Stimulated activated CD4-positive, alpha-beta T cell treated with anti-CD3 and anti-CD28 coated beads, Interleukin-2, amount 100 ng/mL, for 24 hours (primary cell): ENCODE data around the gene COP1.
"Not testable (repeated sequence)": the region's sequence is repeated elsewhere in the genome, so short reads cannot be mapped to it uniquely, and the experiment has no call there.

ENCODE experiments used
- DNase-seq, 2 donors: peaks; one replicate each; pipeline ENCODE4 v3.0.0-alpha.2; 2020

The COP1 gene

DNA sequence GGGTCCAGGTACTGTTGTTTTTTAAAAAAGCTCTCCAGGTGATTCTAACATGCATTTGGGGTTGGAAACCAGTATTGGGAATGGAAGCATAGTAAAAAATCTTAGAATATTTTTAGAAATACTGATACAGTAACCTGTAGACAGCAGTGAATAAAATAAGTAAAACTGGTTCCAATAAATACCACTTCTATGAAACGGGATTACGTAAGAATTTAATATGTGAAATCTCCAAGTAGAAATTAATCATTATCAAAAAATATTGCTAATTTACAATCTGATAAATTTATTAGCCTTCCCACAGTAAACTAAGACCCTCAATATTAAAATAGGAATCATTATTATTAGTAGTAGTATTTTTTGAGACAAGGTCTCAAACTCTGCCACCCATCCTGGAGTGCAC lies 177.5 kb downstream of the COP1 start:
- no peak for DNase-seq

- no peak for DNase-seq
These were observed 177.9 kb downstream of the COP1 start for GRCh38 chr1:176029155-176029554.

DNA sequence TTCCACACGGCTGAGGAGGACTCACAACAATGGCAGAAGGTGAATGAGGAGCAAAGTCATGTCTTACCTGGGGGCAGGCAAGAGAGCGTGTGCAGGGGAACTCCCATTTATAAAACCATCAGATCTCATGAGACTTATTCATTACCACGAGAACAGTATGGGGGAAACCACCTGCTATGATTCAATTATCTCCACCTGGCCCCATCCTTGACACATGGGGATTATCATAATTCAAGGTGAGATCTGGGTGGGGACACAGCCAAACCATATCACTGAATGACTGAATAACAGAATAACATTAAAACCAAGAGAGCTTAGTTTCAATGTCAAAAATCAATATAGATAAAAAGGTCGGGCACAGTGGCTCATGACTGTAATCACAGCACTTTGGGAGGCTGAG lies 179.2 kb downstream of the COP1 start:
- DNase-seq: peak; percentile 7 to 21

DNA sequence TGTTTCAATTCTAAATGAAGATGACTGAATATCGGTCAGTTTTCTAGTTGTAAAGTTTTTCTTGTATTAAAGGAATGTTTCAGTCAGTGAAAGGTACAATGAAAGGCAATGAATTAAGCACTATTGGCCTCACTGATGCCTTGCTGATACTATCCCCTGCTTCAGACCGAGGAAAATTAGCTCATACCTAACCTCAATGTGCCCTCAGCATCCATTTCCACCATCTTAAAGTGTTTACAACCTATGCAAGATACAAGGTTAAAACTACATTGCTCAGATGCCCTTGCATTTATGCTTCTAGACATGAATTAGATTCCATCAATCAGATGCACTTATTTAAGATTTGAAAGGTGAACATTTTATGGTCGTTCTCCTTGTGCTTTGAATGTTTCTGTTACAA lies 184.5 kb downstream of the COP1 start:
- no peak for DNase-seq

- no peak for DNase-seq
These were observed 189.4 kb downstream of the COP1 start for GRCh38 chr1:176017722-176018121.

DNA sequence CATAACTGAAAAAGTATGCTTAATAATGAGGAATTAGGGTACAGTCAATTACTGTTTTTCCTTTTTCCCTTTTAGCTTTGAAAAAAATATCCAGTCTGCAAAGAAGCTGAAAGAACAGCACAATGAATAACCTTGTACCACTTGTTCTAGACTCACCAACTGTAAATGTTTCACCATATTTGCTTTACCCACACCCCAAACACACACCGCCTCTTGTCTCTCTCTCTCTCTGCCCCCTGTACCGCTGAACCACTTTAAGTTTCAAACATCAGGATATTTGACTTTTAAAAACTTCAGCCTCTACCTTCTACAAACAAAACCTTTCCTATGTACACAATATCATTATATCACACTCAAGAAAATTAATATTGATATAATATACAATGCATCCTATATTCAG lies 197.1 kb downstream of the COP1 start:
- no peak for DNase-seq

GRCh38 chr1:176007756-176008389 lies 199.2 kb downstream of the COP1 start:
- not testable (repeated sequence) for DNase-seq

- not testable (repeated sequence) for DNase-seq
These were observed 212.4 kb downstream of the COP1 start for GRCh38 chr1:175994660-175995059.

DNA sequence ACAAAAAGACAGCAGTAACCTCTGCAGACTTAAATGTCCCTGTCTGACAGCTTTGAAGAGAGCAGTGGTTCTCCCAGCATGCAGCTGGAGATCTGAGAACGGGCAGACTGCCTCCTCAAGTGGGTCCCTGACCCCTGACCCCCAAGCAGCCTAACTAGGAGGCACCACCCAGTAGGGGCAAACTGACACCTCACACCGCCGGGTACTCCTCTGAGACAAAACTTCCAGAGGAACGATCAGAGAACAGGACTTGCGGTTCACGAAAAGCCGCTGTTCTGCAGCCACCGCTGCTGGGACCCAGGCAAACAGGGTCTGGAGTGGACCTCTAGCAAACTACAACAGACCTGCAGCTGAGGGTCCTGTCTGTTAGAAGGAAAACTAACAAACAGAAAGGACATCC lies 214.3 kb downstream of the COP1 start:
- not testable (repeated sequence) for DNase-seq

DNA sequence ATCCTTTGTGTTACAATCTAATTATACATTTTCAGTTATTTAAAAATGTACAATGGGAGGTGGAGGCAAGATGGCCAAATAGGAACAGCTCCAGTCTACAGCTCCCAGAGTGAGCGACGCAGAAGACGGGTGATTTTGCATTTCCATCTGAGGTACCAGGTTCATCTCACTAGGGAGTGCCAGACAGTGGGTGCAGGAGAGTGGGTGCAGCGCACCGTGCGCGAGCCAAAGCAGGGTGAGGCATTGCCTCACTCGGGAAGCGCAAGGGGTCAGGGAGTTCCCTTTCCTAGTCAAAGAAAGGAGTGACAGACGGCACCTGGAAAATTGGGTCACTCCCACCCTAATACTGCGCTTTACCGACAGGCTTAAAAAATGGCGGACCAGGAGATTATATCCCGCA lies 214.9 kb downstream of the COP1 start:
- DNase-seq: not testable (repeated sequence)

- DNase-seq: no peak
These were observed 222.3 kb downstream of the COP1 start for GRCh38 chr1:175984813-175985212.

DNA sequence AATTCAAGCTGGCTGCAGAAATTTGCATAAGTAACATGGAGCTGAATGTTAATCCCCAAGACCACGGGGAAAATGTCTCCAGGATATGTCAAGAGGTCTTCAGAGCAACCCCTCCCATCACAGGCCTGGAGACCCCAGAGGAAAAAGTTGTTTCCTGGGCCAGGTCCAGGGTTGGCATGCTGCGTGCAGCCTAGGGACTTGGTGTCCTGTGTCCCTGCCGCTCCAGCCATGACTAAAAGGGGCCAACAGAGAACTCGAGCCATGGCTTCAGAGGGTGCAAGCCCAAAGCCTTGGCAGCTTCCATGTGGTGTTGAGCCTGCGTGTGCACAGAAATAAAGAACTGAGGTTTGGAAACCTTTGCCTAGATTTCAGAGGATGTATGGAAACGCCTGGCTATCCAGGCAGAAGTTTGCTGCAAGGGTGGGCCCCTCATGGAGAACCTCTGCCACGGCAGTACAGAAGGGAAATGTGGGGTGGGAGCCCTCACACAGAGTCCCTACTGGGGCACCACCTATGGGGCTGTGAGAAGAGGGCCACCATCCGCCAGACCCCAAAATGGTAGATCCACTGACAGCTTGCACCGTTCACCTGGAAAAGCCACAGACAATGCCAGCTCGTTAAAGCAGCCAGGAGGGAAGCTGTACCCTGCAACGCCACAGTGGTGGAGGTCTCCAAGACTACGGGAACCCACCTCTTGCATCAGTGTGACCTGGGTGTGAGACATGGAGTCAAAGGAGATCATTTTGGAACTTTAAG lies 222.9 kb downstream of the COP1 start:
- DNase-seq: no peak

DNA sequence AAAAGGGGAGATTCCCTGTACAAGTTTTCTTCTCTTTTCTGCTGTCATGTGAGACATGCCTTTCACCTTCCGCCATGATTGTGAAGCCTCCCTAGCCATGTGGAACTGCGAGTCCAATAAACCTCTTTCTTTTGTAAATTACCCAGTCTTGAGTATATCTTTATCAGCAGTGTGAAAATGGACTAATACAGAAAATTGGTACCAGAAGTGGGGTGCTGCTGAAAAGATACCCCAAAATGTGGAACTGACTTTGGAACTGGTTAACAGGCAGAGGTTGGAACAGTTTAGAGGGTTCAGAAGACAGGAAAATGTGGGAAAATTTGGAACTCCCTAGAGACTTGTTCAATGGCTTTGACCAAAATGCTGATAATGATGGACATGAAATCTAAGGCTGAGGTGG lies 223.7 kb downstream of the COP1 start:
- DNase-seq: not testable (repeated sequence)

- no peak for DNase-seq
These were observed 226.0 kb downstream of the COP1 start for GRCh38 chr1:175981128-175981527.

- no peak for DNase-seq
These were observed 228.2 kb downstream of the COP1 start for GRCh38 chr1:175978926-175979325.

GRCh38 chr1:175978476-175978875 lies 228.6 kb downstream of the COP1 start:
- DNase-seq: no peak

GRCh38 chr1:175976865-175977642 lies 230.0 kb downstream of the COP1 start:
- DNase-seq: no peak

DNA sequence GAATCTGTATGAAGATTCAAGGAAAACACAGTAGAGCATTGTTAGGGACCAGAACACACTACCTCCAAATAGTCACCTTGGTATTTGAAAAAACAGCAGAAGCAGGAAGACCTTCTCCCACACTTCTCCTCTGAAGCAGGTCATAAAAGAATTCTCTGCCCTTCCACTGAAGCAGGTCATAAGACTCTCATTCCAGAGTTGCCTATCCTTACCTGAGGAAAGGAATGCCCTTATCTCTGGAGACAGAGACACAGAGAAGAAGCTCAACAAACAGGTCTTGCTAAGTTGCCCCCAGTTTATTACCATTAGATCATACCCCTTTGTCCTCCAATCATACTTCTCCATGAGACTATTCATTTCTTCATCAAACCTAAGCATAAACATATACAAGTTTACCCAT lies 237.9 kb downstream of the COP1 start:
- DNase-seq: no peak

DNA sequence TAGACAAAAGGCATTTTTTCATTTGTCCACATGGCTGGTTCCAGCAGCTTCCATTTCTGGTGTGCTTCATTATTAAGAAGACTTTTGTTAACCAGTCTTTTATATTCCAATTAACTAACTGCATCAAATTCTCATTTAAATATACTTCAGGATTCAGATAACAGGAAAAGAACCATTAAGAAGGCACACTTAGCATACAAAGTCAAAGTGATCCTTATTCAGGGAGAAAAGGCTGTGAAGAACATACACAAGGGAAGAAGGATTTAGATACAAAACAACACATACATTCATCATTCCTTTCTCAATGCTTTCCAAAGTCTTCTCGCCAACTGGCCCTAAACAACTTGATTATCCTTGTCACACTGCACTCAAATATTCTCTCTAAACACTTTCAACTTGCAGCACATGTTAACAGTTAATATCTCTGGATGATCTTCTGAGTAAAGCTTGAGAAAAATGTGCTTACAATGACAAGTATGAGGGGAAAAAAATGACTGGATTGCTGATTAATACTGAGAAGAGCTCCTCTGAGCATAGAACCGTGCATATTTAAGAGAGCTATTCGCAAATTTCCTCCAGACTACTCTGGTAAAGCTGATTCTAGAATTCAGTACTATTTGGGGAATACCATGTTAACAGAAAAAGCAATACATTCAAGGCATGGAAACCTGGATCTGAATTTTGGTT lies 238.5 kb downstream of the COP1 start:
- no peak for DNase-seq

DNA sequence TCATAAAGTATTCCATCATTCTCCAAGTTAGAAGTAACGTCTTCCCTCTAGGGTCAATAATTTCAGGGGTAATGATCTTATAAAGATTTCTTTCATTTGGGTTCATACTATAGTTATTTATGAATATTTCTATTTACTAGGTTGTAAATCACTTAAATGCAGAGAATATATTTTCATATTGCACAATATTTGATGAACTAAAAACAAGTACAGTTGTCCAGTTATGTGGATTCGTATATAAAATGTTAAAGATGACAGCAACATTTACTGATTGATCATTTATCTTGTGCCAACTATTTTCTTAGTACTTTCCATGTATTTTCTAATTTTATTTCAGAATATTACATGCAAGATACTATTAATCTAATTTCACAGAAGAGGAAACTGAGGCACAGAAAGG lies 243.3 kb downstream of the COP1 start:
- no peak for DNase-seq

DNA sequence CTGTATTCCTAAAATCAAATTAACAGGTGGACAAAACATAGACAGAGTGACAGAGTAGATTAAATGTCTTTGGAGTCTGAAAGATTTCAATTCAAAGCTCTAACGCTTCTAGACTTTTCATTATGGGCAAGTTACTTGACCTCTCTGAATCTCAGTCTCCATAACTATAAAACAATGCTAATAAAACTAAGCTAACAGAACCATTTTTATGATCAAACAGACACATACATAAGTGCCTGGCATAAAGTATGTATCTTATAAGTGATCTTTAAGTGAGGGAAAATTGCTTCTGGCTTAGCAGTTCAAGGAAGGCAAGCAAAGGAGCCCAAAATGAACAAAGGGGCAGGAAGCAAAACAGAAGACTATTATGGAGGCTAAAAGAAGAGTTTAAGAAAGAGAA lies 246.9 kb downstream of the COP1 start:
- DNase-seq: no peak

DNA sequence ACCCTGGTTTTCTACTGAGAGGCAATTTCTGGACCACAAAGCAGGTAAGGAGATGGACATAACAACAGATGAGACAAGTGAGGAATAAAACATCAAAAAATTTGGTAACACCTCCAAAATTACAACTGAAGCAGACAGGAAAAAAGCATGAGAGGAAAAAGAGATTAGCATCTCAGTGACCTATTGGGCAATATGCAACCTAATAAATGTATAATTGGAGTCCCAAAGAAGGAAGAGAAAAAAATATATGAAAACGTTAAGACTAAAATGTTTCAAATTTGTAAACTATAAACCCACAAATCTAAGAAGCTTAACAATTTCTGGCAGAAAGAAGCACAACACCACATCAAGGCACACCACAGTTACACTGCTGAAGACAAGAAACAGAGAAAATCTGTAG lies 255.5 kb downstream of the COP1 start:
- no peak for DNase-seq

GRCh38 chr1:175947771-175948170 lies 259.3 kb downstream of the COP1 start:
- no peak for DNase-seq
